Ureter (tissue), 1 donor: ENCODE measurements around the gene PARN. TPM values are rescaled to one million over a fixed set of nuclear protein-coding genes. Genes with fewer than 3 reads are reported as not detected.
"Not testable (repeated sequence)": the region's sequence is repeated elsewhere in the genome, so short reads cannot be mapped to it uniquely, and the experiment has no call there.

Source experiments
- DNase-seq: peaks from one replicate; pipeline ENCODE4 v3.0.0-alpha.2; 2020; ENCODE audit warnings: low spot score
- total RNA-seq: library from RNA; stranded (reverse); gene quantifications from one replicate; pipeline ENCODE4 v1.2.4, GENCODE V29; 2023
- donor health status: DM: yes; HTN: yes; CAD: no.

PARN gene
- total RNA-seq, 1 donor from 2014 or later = 53.9 TPM

DNA sequence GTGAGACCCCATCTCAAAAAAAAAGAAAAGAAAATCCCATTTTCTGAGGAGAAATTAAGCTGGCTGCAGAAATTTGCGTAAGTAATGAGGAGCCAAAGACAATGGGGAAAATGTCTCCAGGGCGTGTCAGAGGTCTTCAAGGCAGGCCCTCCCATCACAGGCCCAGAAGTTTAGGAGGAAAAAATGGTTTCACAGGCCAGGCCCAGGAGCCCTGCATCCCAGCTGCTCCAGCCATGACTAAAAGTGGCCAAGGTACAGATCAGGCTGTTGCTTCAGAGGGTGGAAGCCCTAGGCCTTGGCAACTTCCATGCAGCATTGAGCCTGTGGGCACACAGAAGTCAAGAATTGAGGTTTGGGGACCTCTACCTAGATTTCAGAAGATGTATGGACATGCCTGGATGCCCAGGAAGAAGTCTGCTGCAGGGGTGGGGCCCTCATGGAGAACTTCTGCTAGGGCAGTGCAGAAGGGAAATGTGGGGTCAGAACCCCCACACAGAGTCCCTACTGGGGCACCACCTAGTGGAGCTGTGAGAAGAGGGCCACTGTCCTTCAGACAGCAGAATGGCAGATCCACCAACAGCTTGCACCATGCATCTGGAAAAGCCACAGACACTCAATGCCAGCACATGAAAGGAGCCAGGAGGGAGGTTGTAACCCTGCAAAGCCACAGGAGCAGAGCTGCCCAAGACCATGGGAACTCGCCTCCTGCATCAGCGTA lies 55.2 kb downstream of the PARN start:
- DNase-seq = not testable (repeated sequence)

DNA sequence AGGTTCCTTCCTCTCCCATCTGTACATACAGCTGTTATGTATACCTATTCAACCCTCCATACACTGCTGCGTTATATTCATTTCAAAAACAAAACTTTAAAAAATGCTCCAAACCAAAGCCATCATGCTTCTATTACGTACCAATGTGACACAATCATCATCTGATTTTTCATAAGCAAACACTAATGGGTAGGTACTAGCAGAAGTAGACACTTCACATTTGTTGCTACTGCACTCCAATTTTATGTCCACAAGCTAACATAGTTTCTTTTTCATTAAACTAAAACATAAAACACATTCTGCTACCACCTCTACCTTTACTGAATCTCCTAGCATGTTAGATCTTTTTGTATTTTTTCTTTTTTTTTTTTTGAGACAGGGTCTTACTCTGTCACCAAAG lies 57.5 kb downstream of the PARN start:
- DNase-seq = no peak

DNA sequence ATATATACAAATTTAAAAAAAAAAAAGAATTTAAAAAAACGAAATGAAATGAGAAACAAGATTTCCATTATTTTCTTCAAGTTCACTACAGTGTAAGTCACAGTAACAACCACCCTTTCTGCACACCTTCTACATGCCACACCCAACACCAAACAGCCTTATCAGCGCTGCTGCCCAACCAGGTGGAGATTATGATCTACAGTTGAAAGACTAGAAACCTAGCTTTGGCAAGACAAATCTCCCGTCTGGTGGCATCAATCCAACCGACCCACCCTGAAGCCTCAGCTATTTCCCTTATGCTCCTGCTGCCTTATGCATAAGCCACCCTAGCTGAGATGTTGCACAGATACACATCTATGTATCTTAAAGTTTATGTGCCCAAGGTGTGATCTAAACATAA lies 60.8 kb downstream of the PARN start:
- no peak for DNase-seq

DNA sequence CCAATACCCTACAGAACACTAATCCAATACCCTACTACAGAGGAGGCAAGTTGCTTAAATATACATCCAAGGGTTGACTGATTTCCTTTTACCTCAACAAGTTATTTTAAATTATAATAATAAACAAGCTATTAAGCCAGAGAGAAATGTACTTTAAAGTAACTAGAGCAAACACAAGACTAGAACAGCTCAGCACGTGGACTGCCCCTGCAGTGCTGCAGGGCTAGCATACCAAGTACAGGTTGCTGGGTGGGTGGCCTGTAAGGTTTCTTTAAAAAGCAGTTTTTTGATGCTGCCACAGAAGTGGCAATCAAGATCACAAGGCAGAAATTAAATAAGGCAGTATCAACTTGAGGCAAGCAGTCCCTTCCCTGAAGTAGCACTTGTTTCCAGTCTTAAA lies 63.5 kb downstream of the PARN start:
- no peak for DNase-seq

DNA sequence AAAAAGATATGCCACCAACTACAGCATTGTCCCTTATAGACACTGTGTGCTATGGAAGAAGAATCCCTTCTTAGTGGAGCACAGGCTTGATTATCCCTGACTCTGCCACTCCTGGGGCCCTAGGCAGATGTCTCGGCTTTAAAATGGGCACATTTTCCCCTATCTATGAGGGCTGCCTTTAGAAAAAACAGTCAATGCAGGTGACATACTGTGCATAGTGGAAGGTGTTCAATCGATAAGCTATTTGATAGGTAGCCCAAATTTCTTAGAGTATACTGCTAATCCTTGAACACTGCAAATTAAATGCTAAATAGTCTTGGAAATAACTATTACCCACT lies 64.4 kb downstream of the PARN start:
- no peak for DNase-seq

DNA sequence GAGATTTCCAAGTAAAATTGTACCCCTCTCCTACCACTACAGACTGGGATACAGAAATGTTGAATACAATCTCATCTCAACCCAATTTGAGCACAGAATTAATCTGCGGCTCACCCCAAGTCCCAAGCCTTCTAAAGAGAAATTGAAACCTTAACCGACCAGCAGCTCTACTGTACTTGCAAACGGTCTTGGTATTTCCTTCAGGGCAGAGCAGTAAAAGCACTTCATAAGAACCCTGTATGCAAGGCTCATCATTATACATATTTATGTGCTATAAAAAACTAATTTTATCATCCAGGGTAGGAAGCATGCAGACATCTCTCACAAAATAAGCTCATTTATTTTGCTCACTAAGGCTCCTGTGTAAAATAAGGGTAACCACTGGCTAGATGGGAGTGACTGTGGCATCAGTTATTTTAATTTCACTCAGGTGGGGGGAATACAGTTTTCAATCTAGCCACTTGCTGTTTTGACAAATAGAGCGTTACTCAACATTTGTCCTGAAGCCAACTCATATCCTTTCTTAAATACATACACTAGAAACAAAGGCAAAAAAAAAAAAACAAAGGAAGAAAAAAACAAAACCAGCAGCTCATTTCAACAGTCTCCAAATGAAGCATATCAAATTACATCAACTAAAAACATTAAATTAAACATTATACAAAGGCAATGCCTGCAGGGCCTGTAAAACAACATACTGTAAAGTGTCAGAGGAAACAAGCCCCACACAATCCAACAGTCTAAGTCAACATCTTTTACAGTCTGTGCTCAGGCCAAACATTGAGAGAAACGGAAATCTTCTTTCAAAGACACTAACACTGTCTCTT lies 65.0 kb downstream of the PARN start:
- no peak for DNase-seq

DNA sequence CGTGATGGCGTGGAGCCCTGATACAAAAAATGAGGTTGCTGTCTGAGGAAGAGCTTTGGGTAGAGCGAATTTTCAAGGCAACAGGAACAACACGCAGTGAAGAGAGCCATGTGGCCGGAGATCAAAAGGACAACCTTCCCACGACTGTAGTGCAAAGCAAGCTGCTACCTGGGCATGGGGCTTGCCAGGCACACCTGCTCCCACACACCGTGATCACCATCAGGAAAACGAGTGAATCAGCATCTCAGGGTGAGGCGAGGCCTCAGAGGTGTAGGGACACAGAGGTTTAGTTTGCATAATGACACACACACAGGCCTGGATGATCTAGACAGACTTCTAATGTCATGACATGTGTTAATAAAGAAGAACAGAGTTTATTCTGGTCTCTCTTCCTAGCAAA lies 65.7 kb downstream of the PARN start:
- no peak for DNase-seq

DNA sequence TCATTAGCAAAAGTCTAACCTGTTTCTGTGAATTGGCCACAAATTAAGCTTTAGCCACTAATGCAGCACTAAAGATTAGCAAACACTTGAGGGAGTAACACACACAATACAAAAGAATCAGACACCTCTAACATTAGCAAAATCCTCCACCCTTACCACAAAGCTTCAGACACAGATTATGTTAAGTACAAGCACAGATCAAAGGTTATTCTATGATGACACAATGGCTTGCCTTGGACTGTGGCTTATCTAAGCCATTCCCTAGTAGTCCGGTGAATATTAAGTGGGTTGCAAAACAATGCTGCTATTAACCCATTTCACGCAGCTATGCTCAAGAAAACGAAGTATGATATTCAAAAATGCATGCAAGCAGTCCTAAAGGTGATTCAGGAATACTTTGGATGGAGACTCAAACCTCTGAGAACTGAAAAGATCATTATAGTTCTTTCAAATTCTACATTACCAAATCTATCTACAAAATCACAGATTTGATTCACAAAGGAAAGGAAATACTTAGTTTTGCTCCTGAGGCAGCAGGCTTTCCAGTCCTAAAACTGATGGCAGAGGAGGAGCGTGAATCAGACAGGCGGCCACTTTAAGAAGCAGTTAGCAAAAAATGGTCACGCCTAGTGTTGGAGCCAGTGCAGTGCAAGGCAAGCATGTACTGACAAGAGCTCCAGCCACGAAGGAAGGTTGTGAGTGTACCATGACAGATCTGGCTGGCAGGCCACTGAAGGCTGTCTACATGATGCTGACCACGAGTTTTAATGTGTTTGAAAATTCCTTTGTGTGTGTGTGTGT lies 67.2 kb downstream of the PARN start:
- DNase-seq = peak; percentile 54

DNA sequence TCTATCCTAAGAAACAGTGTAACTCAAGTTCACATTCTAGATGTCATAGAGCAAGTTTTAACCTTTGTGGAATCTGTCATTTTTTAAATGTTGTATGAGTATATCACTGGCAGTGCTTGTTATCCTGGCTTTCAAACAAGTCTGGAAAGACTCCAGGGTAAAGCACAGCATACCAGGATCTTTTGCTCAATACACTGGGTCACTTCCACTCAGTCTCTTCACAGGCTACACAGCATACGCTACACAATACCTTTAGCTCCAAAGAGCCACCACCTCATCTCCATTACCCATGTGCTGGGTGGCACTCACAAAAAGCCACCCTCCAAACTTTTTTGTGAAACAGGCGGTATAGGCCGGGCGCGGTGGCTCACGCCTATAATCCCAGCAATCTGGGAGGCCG lies 69.5 kb downstream of the PARN start:
- no peak for DNase-seq

DNA sequence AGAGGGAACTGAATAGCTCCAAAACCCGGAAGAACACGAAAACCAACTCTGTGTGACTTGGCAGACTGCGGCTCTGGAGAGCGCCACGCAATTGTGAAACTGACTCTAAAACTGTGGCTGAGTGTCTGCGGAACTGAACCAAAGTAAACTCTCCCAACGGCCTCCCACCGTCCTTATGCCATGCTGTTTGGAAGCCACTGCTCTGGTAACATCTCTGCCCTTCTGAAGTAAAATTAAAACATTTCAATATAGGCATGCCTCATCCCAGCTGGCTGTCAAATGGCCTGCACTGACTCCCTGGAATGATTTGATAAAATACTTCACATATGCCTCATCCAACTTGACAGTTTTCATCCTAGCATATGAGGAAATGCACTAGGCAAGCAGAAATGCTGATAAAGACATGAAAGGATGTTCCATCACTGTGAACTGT lies 70.2 kb downstream of the PARN start:
- DNase-seq = no peak

DNA sequence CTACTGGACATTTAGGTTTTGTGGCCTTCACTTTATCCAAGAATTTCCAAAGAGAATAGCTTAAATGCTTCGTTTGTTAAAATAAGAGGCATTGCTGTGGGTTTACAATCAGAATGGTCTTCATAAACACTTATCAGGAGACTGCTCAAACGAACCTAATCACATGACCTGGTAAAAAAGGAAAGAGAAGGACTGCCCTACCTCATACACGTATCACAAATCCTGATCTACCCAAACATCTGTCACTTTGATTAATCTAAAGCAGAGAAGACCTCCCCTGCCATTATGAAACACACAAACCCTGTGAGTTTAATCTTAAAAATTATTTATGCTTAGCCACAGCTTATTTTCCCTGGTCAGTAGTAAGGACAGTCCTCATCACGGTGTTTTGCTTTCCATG lies 76.6 kb downstream of the PARN start:
- DNase-seq = no peak

DNA sequence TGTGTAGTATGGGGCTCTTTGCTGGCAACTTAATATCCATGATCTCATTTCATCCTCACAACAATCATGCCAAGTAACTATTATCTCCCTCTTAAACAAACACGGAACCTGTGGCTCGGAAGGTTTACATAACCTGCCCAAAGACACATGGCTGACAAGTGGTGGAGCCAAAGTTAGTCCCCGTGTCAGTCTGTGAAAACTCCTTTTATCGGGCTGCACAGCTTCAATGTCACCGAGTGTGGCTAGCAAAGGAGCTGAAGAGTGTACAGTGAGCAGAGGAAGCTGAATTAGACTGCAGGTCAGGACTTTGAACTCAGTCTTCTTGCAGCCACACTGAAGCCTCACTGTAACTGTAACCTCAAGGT lies 80.3 kb downstream of the PARN start:
- no peak for DNase-seq

DNA sequence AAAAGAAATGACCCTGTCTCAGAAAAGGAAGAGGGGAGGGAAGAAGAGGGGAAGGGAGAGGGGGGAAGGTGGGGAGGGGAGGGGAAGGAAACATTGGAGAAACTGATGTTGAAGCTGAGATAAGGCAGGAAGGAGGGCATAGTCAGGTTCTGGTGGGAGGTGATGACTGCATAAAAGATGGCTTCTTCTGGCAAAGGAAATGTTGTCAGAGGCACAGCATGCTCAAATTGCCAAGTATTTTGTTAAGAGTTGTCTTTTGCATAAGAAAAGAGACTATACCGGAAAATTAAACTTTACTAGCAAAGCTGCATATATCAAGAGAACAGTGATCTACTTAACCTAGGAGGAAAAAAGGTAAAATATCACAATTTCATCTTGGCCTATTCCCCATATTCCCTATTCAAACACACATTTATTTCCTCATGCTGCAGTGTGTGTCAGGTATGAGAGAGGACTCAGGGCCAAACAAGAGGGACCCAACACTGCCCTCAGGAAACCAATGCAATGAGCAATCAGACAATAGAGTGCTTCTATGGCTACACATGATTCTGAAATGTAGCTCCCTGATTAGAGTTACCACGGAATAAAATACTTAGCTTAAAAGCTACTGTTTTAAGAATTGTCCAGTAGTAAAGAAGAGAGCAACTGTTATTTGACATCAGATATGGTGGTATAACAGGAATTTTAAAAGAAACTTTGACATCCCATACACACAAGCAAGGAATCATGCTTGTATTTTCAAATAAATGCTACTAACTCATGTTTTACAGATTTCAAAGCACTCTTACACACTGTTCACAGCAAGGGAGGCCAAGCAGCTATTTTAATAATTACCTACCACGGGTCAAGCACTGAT lies 80.9 kb downstream of the PARN start:
- DNase-seq = no peak

DNA sequence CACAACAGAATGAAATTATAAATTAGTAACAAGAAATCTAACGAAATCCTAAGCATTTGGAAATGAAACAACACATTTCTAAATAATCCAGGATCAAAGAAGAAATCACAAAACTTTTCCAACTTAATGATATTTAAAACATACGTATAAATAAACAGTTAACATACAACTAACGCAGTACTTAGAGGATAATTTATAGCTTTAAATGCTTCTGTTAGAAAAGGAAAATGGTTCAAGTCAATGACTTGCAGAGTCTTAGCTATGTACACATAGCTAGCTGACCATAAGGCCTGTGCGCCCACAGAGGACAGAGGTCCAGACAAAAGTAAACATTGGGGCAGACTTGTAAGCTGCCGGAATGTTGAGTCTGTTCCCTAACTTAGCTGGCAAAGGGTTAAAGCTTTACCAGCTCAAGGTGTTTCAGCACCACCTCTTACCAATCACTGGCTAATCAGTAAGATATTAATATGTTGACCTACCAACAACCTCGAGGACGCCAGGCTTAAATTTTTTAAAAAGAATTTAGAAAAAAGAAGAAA lies 84.6 kb downstream of the PARN start:
- DNase-seq = no peak

DNA sequence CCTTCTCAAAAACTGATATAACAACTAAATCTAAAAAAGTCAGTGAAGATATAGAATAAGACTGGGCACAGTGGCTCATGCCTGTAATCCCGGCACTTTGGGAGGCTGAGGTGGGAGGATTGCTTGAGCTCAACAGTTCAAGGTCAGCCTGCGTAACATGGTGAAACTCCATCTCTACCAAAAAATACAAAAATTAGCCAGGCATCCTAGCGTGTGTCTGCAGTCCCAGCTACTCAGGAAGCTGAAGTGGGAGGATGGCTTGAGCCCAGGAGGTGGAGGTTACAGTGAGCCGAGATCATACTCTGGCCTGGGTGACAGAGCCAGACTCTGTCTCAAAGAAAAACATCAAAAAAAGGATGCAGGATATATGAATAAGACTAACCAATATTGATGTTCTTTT lies 85.2 kb downstream of the PARN start:
- DNase-seq = not testable (repeated sequence)

DNA sequence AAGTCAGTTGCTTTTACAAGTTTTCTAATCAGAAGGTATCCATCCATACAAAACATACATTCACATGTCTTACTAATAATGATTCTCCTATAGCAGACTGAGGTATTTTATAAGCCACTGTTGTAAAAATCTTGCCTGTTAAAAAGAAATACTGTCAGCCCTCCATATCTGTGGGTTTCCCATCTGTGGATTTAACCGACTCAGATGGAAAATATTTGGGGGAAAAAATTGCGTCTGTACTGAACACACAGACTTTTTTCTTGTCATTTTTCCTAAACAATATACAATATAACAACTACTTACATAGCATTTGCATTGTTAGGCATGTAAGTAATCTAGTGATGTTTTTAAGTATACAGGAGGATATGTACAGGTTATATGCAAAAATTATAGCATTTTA lies 90.4 kb downstream of the PARN start:
- no peak for DNase-seq

DNA sequence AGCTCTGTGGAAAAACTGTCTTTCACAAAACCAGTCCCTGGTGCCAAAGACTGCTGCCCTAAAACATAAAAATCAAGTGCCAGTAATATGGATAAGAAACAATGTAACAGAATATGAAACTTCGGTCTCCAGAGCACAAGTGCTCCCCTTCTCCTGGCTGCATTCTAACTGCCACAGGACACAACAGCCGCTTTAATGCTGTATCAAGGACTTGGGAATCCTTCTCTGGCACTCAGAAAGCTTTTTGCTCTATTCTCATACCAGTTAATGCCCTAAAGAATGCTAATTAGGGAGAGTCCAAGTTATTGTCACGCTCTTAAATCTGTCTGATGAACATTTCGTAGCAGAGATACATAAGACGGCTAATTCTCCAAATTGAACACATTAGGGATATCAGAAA lies 90.9 kb downstream of the PARN start:
- DNase-seq = no peak

DNA sequence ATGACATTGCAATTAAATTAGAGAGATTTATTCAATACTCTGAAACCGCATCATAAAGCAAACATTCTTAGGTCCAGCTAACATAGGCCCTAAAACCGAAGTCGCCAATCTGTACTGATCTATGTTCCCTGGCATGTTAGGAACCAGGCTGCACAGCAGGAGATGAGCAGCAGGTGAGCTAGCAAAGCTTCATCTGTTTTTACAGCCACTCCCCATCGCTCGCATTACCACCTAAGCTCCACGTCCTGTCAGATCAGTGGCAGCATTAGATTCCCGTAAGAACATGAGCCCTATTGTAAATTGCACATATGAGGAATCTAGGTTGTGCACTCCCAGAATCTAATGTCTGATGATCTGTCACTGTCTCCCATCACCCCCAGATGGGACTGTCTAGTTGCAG lies 91.5 kb downstream of the PARN start:
- no peak for DNase-seq

DNA sequence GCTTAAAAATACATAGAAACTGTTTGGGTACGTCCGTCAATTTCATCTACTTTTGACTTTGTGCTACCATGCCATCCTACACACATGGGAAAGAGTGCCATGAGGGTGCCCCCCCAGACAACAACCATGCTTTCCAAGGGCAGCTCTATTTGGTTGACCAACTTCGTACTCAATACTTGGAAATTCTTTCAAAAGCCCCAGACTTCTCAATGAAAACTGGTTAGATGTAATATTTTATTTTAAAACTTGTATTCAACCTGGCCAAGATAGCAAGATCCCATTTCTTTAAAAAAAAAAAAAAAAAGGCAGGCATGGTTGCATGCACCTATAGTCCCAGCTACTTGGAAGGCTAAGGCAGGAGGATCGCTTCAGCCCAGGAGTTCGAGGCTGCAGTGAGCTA lies 98.4 kb downstream of the PARN start:
- DNase-seq = no peak

DNA sequence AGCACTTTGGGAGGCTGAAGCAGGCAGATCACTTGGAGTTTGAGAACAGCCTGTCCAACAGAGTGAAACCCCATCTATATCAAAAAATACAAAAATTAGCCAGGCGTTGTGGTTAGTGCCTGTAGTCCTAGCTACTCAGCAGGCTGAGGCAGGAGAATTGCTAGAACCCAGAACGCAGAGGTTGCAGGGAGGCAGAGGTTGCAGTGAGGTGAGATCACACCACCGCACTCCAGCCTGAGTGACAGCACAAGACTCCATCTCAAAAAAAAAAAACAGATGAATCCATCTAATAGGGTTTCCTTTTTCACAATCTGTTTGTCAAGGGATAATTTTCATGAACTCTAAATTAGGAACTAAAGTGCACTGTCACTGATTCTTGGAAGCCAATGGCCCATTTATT lies 99.0 kb downstream of the PARN start:
- no peak for DNase-seq

DNA sequence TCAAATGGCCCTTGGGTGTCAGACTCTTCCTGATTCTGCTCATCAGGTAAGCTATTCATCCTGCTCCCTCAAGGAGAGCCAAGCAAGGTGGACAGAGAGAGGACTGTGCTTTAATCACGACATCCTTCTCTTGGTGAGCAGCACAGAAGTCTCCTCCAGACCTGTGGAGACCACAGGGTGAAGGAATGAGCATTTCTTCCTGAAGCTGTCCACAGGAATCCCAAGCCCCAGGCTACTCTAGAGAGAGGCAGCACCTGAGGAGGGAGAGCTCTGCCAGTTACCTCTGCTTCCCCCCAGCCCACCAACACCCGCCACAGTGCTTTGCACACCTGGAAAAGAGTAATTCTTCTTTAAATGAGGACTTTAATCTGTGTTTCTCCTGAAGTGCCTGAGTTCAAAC lies 100.0 kb downstream of the PARN start:
- no peak for DNase-seq
